Suprapubic skin (tissue), 4 donors: ENCODE results near the gene ASPDH. TPM values are rescaled to one million over a fixed set of nuclear protein-coding genes. Genes with fewer than 3 reads are reported as not detected.
"Not testable (repeated sequence)": the region's sequence is repeated elsewhere in the genome, so short reads cannot be mapped to it uniquely, and the experiment has no call there.

Source experiments
- DNase-seq, 2 donors: peaks; one replicate each; pipeline ENCODE4 v3.0.0-alpha.2; 2019; ENCODE audit warnings: low spot score in 2 of 2
- H3K27ac ChIP-seq: fragments of 200-600 bp; sonication (generic); one replicate; pipeline ENCODE4 v1.5.1; 2019
- H3K27me3 ChIP-seq: fragments of 200-600 bp; sonication (generic); one replicate; pipeline ENCODE4 v1.5.1; 2019
- H3K36me3 ChIP-seq: fragments of 200-600 bp; sonication (generic); one replicate; pipeline ENCODE4 v1.5.1; 2019
- H3K4me1 ChIP-seq: fragments of 200-600 bp; sonication (generic); one replicate; pipeline ENCODE4 v1.5.1; 2019
- H3K4me3 ChIP-seq: fragments of 200-600 bp; sonication (generic); one replicate; pipeline ENCODE4 v1.5.1; 2019; ENCODE audit warnings: mild to moderate bottlenecking
- H3K9me3 ChIP-seq: fragments of 200-600 bp; sonication (generic); one replicate; pipeline ENCODE4 v1.5.1; 2019
- EP300 ChIP-seq: sonication (generic); formaldehyde crosslinking; IDR thresholded peaks from one replicate; pipeline ENCODE4 v1.6.1; 2017; ENCODE audit warnings: antibody characterized with exemption
- POLR2A ChIP-seq, 2 donors: fragments of 450-650 bp; IDR thresholded peaks; one replicate each; pipeline ENCODE4 v1.6.1; 2017; ENCODE audit warnings: antibody characterized with exemption in 2 of 2, mild to moderate bottlenecking in 2 of 2, moderate library complexity in 2 of 2
- POLR2AphosphoS5 ChIP-seq, 3 donors: sonication (generic); formaldehyde crosslinking; IDR thresholded peaks; one replicate each; pipeline ENCODE4 v1.6.1; 2017; ENCODE audit warnings: antibody characterized with exemption in 3 of 3
- WGBS: methylation state at CpG from one replicate; pipeline ENCODE4 v1.1.5; 2018; 5-methylcytosine and 5-hydroxymethylcytosine counted together
- total RNA-seq, 4 donors: library from RNA; depleted of rRNA; stranded (reverse); fragments of >200 nt; gene quantifications; one replicate each; pipeline ENCODE4 v1.1.0, GENCODE V29; 2016
- TF ChIP-seq, protein P1 (sequence below), 2 donors: fragments of 200-600 bp in 1 of 2; fragments of 450-650 bp in 1 of 2; sonication (generic) in 1 of 2; IDR thresholded peaks; one replicate each; pipeline ENCODE4 v1.5.1; 2016 to 2019; ENCODE audit warnings: antibody characterized with exemption in 2 of 2, mild to moderate bottlenecking in 1 of 2, moderate library complexity in 1 of 2

Gene ASPDH
- total RNA-seq, 4 donors from 2014 or later = not detected

DNA sequence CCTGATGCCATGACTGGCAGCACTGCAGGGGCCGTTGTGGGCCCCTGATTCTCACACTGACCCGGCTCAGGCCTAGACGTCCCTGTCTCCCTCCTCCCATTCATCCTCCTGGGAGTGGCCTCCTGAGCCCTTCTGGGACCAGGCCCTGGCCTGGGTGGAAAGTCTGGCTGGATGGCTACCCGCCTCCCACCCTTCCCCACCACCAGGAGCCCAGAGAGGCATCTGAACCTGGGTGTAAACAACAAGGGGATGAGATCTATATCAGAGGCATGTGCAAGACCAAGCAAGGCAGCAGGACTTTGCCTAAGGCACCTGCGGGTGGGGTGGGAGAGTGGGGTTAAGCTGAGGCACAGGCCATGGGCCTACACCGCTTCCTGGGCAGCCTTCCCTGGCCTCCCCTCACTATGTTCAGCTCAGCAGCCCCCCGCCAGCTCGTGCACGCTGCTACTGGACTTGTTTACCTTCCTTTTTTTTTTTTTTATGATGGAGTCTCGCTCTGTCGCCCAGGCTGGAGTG is 22.0 kb upstream of the ASPDH start:
- no peaks in the 10 kb centered on the region for H3K36me3 ChIP-seq
- WGBS = 73% methylated on average over 11 of the region's 11 CpGs
- TF ChIP-seq POLR2A (IDR thresholded peaks at IDR 0.05) (no peak), EP300 (no peak), POLR2AphosphoS5 (IDR thresholded peaks at IDR 0.05) (no peak)
- TF ChIP-seq, protein P1, sequence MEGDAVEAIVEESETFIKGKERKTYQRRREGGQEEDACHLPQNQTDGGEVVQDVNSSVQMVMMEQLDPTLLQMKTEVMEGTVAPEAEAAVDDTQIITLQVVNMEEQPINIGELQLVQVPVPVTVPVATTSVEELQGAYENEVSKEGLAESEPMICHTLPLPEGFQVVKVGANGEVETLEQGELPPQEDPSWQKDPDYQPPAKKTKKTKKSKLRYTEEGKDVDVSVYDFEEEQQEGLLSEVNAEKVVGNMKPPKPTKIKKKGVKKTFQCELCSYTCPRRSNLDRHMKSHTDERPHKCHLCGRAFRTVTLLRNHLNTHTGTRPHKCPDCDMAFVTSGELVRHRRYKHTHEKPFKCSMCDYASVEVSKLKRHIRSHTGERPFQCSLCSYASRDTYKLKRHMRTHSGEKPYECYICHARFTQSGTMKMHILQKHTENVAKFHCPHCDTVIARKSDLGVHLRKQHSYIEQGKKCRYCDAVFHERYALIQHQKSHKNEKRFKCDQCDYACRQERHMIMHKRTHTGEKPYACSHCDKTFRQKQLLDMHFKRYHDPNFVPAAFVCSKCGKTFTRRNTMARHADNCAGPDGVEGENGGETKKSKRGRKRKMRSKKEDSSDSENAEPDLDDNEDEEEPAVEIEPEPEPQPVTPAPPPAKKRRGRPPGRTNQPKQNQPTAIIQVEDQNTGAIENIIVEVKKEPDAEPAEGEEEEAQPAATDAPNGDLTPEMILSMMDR (IDR thresholded peaks at IDR 0.05) = no peak
- no peak overlapping the region for H3K27ac ChIP-seq
- no peak for DNase-seq
- peaks cover 7% of the 10 kb centered on the region for H3K9me3 ChIP-seq
- H3K27me3 ChIP-seq = peaks cover 37% of the 10 kb centered on the region
- no peaks in the 10 kb centered on the region for H3K4me1 ChIP-seq
- no peak overlapping the region for H3K4me3 ChIP-seq

DNA sequence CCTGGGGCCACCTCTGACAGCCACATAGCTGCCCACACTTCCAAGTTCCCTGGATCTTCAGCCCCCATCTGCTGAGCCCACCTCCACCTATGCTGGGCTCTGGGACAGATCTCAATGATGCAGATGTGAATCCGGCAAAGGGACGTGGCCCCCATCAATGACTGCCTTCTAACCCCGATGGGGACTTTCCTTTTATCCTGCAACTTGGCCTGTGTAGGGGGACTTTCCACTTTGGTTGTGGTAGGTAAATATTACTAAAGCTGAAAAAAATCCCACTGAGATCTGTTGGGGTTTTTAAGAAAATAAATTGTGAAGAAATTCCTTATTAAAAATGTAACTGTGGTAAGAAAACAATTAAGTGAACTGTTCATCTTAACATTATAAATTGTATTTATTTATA is 20.8 kb upstream of the ASPDH start:
- H3K27ac ChIP-seq = no peak overlapping the region
- WGBS = 83% methylated on average over 3 of the region's 3 CpGs
- H3K27me3 ChIP-seq = peaks cover 50% of the 10 kb centered on the region
- H3K4me3 ChIP-seq = no peak overlapping the region
- no peaks in the 10 kb centered on the region for H3K4me1 ChIP-seq
- TF ChIP-seq POLR2A (IDR thresholded peaks at IDR 0.05) (no peak), EP300 (no peak), POLR2AphosphoS5 (IDR thresholded peaks at IDR 0.05) (no peak)
- TF ChIP-seq, protein P1 (IDR thresholded peaks at IDR 0.05) = no peak
- peaks cover 7% of the 10 kb centered on the region for H3K9me3 ChIP-seq
- H3K36me3 ChIP-seq = no peaks in the 10 kb centered on the region
- DNase-seq = no peak

DNA sequence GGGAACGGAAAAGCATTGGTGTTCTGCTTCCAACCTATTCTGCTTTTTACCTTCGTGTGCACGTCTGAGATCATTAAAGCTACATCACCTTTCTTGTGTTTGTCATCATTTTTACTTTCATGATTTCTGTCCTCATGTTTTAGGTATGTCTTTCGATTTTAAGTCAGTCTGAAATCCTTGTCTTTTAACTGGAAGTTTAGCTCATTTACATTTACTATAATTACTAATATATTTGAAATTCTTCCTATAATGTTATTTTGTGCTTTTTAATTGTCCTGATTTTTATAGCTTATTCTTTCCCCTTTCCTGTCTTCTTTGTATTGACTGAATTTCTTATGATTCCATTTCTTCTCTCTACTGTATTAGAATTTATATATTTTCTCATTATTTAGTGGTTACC is 19.2 kb upstream of the ASPDH start:
- TF ChIP-seq EP300 (no peak), POLR2AphosphoS5 (IDR thresholded peaks at IDR 0.05) (no peak)
- Histone ChIP-seq H3K4me3 (no peak overlapping the region), H3K27ac (no peak overlapping the region), H3K27me3 (peaks cover 56% of the 10 kb centered on the region), H3K36me3 (no peaks in the 10 kb centered on the region), H3K9me3 (peaks cover 7% of the 10 kb centered on the region), H3K4me1 (no peaks in the 10 kb centered on the region)
- DNase-seq = no peak
- WGBS = 89% methylated on average over 4 of the region's 4 CpGs

DNA sequence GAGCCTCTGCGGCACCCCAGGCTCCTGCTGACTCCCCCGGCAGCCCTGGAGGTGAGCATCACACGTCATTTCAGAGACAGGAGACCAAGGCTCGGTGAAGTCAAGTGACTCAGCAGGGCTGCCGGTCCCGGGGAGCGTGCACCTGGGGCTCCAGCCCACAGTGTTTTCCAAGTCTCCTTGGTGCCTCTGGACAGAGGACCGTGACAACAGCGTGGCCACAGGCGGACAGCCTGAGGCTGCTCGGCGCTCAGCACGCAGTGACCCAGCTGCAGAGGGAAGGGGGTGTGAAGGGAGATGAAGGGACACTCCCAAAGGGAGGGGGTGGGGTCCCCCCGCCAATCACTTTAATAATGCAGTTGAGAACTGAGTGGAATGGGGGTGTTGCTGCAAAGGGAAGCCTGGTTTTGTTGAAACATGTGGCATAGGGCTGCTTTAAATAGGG is 17.5 kb upstream of the ASPDH start:
- Histone ChIP-seq H3K4me3 (no peak overlapping the region), H3K27ac (no peak overlapping the region), H3K27me3 (peaks cover 48% of the 10 kb centered on the region), H3K9me3 (peaks cover 7% of the 10 kb centered on the region), H3K36me3 (no peaks in the 10 kb centered on the region), H3K4me1 (no peaks in the 10 kb centered on the region)
- no peak for DNase-seq
- TF ChIP-seq POLR2AphosphoS5 (IDR thresholded peaks at IDR 0.05) (no peak), POLR2A (IDR thresholded peaks at IDR 0.05) (no peak), EP300 (no peak)
- TF ChIP-seq, protein P1 (IDR thresholded peaks at IDR 0.05) = no peak
- no CpG with 5 or more reads among the region's 14 CpGs for WGBS

DNA sequence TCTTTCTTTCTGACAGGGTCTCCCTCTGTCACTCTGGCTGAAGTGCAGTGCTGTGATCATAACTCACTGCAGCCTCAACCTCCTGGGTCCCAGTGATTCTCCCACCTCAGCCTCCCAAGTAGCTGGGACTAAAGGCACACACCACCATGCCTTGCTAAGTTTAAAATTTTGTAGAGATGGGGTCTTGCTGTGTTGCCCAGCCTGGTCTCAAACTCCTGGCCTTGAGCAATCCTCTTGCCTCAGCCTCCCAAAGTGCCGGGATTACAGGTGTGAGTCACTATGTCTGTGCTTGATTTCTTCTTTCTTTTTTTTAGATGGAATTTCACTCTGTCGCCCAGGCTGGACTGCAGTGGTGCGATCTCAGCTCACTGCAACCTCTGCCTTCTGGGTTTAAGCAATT is 14.3 kb upstream of the ASPDH start:
- 94% methylated on average over 3 of the region's 3 CpGs for WGBS
- not testable (repeated sequence) for H3K9me3 ChIP-seq, H3K27ac ChIP-seq, DNase-seq, H3K4me1 ChIP-seq, H3K4me3 ChIP-seq, H3K36me3 ChIP-seq
- H3K27me3 ChIP-seq = peaks cover 52% of the 10 kb centered on the region

DNA sequence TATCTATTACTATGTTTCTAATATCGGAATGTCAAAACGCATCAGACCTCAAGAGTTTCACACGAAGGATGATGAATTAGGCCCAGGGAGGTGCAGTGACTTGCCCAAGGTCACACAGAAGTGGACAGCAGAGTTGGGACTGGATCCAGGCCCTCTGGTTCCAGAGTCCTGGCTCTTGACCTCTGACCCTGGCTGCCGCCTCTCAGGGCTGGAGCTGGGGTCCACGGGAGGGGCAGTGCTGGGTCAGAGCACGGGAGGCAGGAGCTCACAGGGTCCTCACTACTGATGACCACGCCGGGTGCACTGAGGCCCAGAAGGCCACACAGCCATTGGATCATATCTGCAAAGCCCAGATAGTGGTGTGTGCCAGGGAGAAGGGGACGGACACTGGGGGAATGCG is 9.2 kb upstream of the ASPDH start:
- no peaks in the 10 kb centered on the region for H3K4me1 ChIP-seq
- 90% methylated on average over 10 of the region's 10 CpGs for WGBS
- no peak overlapping the region for H3K27ac ChIP-seq
- no peak for DNase-seq
- no peaks in the 10 kb centered on the region for H3K9me3 ChIP-seq
- no peaks in the 10 kb centered on the region for H3K36me3 ChIP-seq
- TF ChIP-seq POLR2AphosphoS5 (IDR thresholded peaks at IDR 0.05) = no peak
- no peak for TF ChIP-seq EP300
- TF ChIP-seq, protein P1 (IDR thresholded peaks at IDR 0.05) = no peak
- TF ChIP-seq POLR2A (IDR thresholded peaks at IDR 0.05) = no peak
- no peak overlapping the region for H3K4me3 ChIP-seq
- peaks cover 9% of the 10 kb centered on the region for H3K27me3 ChIP-seq
